Breast epithelium (tissue), 3 donors: ENCODE results near the gene NRXN2.

Experiments used
- CTCF ChIP-seq, 3 donors: fragments of 450-650 bp; IDR thresholded peaks; one replicate each; pipeline ENCODE4 v1.5.1; 2016 to 2017; ENCODE audit warnings: antibody characterized with exemption in 3 of 3, mild to moderate bottlenecking in 3 of 3, moderate library complexity in 3 of 3
- POLR2A ChIP-seq: fragments of 450-650 bp; IDR thresholded peaks from one replicate; pipeline ENCODE4 v1.6.1; 2016; ENCODE audit warnings: antibody characterized with exemption, mild to moderate bottlenecking, moderate library complexity
- POLR2AphosphoS5 ChIP-seq, 3 donors: sonication (generic); formaldehyde crosslinking; IDR thresholded peaks; one replicate each; pipeline ENCODE4 v1.6.1; 2017; ENCODE audit warnings: antibody characterized with exemption in 3 of 3

- TF ChIP-seq CTCF (IDR thresholded peaks at IDR 0.05) (no peak), POLR2A (no peak), POLR2AphosphoS5 (IDR thresholded peaks at IDR 0.05) (no peak)
Measured at GRCh38 chr11:64586366-64586765, 136.6 kb downstream of the NRXN2 start.
